GM12878 (cell line): Measurements from ENCODE around the gene MYO16. TPM values are rescaled to one million over a fixed set of nuclear protein-coding genes. Genes with fewer than 3 reads are reported as not detected.

Source experiments
- ATAC-seq: fragments of 200-7000 bp; cut with Tn5 transposase; 3 replicates; pipeline ENCODE4 v1.9.1; 2020; ENCODE audit warnings: mild to moderate bottlenecking, moderate library complexity
- BruUV-seq: library from RNA; stranded (reverse); fragments of 400-500 nt; replicated peaks from 2 replicates; lab custom pipeline; 2021; lab: Mats Ljungman, UMichigan
- CTCF ChIA-PET: fragments of 300-600 bp; sonication (Branson Sonifier 250); formaldehyde crosslinking; extraction: SDS; loops from one replicate; lab custom pipeline; 2021; ENCODE audit warnings: inconsistent platforms; lab: Yijun Ruan, JAX
- POLR2A ChIA-PET: fragments of 350-600 bp; formaldehyde crosslinking; extraction: SDS; loops from one replicate; lab custom pipeline; 2021; ENCODE audit warnings: inconsistent platforms; lab: Charles Lee
- RAD21 ChIA-PET: fragments of 300-600 bp; sonication (Branson Sonifier 250); formaldehyde crosslinking; loops from one replicate; lab custom pipeline; 2023; ENCODE audit warnings: antibody characterized with exemption; ENCODE audit not compliant: unreplicated experiment; lab: Charles Lee
- SMC1A ChIA-PET: fragments of 300-600 bp; sonication (Branson Sonifier 250); formaldehyde crosslinking; loops from one replicate; lab custom pipeline; 2023; ENCODE audit not compliant: unreplicated experiment, uncharacterized antibody; lab: Charles Lee
- DNase-seq: peaks from one replicate; pipeline ENCODE4 v3.0.0-alpha.2; 2011; ENCODE audit warnings: low read depth, low spot score
- FAIRE-seq: peaks from 3 replicates; lab custom pipeline; 2011; peaks lifted over from hg19 to GRCh38; lab: Jason Lieb, UNC
- H2AFZ ChIP-seq: 2 replicates; pipeline ENCODE4 v1.6.0; 2011; ENCODE audit warnings: low read depth, low read length, control low read depth; ENCODE audit not compliant: control insufficient read depth
- H3K27ac ChIP-seq: 2 replicates; pipeline ENCODE4 v1.5.1; 2011; ENCODE audit warnings: control low read depth; ENCODE audit not compliant: control insufficient read depth, insufficient read depth
- H3K27me3 ChIP-seq, 2 experiments: replicated peaks in 1 of 2; 2 replicates each; pipeline versions ENCODE4 v1.6.0 to v1.6.1; 2011; ENCODE audit warnings: low read length in 1 of 2; ENCODE audit not compliant: control insufficient read depth in 2 of 2, insufficient read depth in 2 of 2
- H3K36me3 ChIP-seq, 2 experiments: 2 replicates each; pipeline ENCODE4 v1.5.1; 2011; ENCODE audit warnings: low read length in 1 of 2; ENCODE audit not compliant: control insufficient read depth in 2 of 2, insufficient read depth in 2 of 2
- H3K4me1 ChIP-seq: 2 replicates; pipeline ENCODE4 v1.6.1; 2011; ENCODE audit warnings: mild to moderate bottlenecking, low read length, moderate library complexity, mixed read lengths; ENCODE audit not compliant: control insufficient read depth, insufficient read depth
- H3K4me2 ChIP-seq: 2 replicates; pipeline ENCODE4 v1.6.0; 2011; ENCODE audit warnings: control low read depth; ENCODE audit not compliant: control insufficient read depth, insufficient read depth
- H3K4me3 ChIP-seq: fragments of 200-600 bp; sonication (generic); 2 replicates; pipeline ENCODE4 v1.5.1; 2016
- H3K79me2 ChIP-seq: 2 replicates; pipeline ENCODE4 v1.6.0; 2011; ENCODE audit warnings: low read length; ENCODE audit not compliant: control insufficient read depth, insufficient read depth
- H3K9ac ChIP-seq: 2 replicates; pipeline ENCODE4 v1.8.0; 2011; ENCODE audit warnings: low read length, control low read depth, mixed read lengths; ENCODE audit not compliant: control insufficient read depth, insufficient read depth
- H3K9me3 ChIP-seq: replicated peaks from 3 replicates; pipeline ENCODE4 v1.5.1; 2011; ENCODE audit warnings: mild to moderate bottlenecking, low read length; ENCODE audit not compliant: control insufficient read depth, insufficient read depth
- H4K20me1 ChIP-seq: 2 replicates; pipeline ENCODE4 v1.6.0; 2011; ENCODE audit not compliant: control insufficient read depth, insufficient read depth
- CHD2 ChIP-seq: IDR thresholded peaks from 2 replicates; pipeline ENCODE4 v1.6.1; 2011; ENCODE audit warnings: low read depth, low read length, improper control_type of control experiment, borderline replicate concordance
- EZH2 ChIP-seq: IDR thresholded peaks from 2 replicates; pipeline ENCODE4 v1.6.1; 2012; ENCODE audit warnings: low read depth, mild to moderate bottlenecking, control low read depth, inconsistent platforms, low read length, borderline replicate concordance; ENCODE audit not compliant: control insufficient read depth
- HDGF ChIP-seq: fragments of 450-650 bp; IDR thresholded peaks from 2 replicates; pipeline ENCODE4 v1.6.1; 2016; ENCODE audit warnings: antibody characterized with exemption
- MYB ChIP-seq: fragments of 150-350 bp; IDR thresholded peaks from 2 replicates; pipeline ENCODE4 v1.6.1; 2014; ENCODE audit warnings: mild to moderate bottlenecking, low read depth, low read length, borderline replicate concordance
- POU2F2 ChIP-seq: IDR thresholded peaks from 3 replicates; pipeline ENCODE4 v1.6.1; 2011; ENCODE audit warnings: low read depth, mild to moderate bottlenecking, low read length, borderline replicate concordance
- WRNIP1 ChIP-seq: IDR thresholded peaks from 2 replicates; pipeline ENCODE4 v1.6.1; 2011; ENCODE audit warnings: low read depth, low read length, improper control_type of control experiment, borderline replicate concordance
- ZNF24 ChIP-seq: fragments of 450-650 bp; IDR thresholded peaks from 2 replicates; pipeline ENCODE4 v1.6.1; 2017; ENCODE audit warnings: antibody characterized with exemption, mild to moderate bottlenecking
- ZNF274 ChIP-seq: IDR thresholded peaks from one replicate; pipeline ENCODE4 v1.8.0; 2011; ENCODE audit not compliant: insufficient read length, insufficient read depth
- WGBS: methylation state at CpG from one replicate; pipeline ENCODE4 v1.1.6; 2016; ENCODE audit warnings: low lambda C conversion rate; ENCODE audit not compliant: insufficient replicate concordance, insufficient coverage; ENCODE audit errors: missing lambda C conversion rate; 5-methylcytosine and 5-hydroxymethylcytosine counted together
- in situ Hi-C: fragments of 300-500 bp; cut with MboI; formaldehyde crosslinking; loops from 9 replicates; pipeline ENCODE4 v1.14.3; 2018; ENCODE audit warnings: mixed read lengths
- intact Hi-C: fragments of 100-400 bp; cut with micrococcal nuclease; formaldehyde crosslinking; loops from one replicate; pipeline ENCODE4 v1.14.2; 2022; ENCODE audit not compliant: unreplicated experiment
- polyA plus RNA-seq, 11 experiments: library from polyadenylated mRNA; depleted of rRNA in 4 of 11; unstranded in 6 of 11; stranded (reverse) in 5 of 11; fragments of >200 nt; fragmentation: Nextera tagmentation in 4 of 11; fragmentation: Illumina TruSeq in 1 of 11; extraction: Ambion mirVana in 4 of 11; extraction: Trizol in 1 of 11; gene quantifications; 1 replicate in 1 of 11; 2 replicates in 10 of 11; pipeline versions ENCODE4 v1.2.1 to v1.2.3, GENCODE V29; 2011 to 2016; ENCODE audit warnings: inconsistent platforms in 2 of 11, missing spikeins in 2 of 11, low read depth in 1 of 11
- total RNA-seq, 4 experiments: library from RNA; depleted of rRNA in 3 of 4; stranded (reverse); fragments of >200 nt in 3 of 4; fragmentation: Illumina TruSeq in 1 of 4; extraction: Trizol in 1 of 4; gene quantifications; 2 replicates each; pipeline versions ENCODE4 v1.2.1 to v1.2.3, GENCODE V29; 2013 to 2021

MYO16 gene
- total and polyA plus RNA-seq, 10 of the 15 experiments (the other 5 are each of a cell fraction or from before 2014, with no cell fraction given), result under 0.01 to 1.7 (median 0.05) TPM; not detected in 4

DNA sequence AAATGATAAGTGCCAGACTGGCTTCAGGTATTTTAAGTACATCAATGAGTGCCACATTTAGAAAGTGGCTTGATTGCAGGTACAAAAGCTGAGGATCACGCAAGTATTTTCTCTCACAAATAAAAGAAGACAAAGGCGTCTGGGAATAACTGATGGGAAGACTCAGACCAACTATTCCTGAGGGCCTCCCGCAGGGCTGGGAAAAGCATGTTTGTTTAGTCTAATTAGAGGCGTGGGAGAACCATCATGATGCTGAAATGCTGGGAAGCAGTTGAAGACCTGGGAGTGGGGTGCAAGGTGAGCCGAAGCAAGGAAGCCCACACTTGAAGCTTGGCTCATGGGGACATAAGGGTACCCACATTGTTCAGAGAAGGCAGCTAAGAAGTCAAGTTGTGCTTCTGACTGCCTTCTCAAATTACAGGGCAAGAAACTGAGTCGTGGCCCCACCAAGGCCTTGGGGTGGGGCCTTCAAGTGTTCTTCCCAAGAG is 536.0 kb downstream of the MYO16 start:
- RAD21 ChIA-PET, result no interaction called here
- no peak for DNase-seq
- H3K79me2 ChIP-seq, result no peaks in the 10 kb centered on the region
- TF ChIP-seq WRNIP1, result no peak
- no peak for TF ChIP-seq HDGF
- TF ChIP-seq ZNF24, result no peak
- no peak for TF ChIP-seq CHD2
- TF ChIP-seq POU2F2, result no peak
- TF ChIP-seq ZNF274, result no peak
- TF ChIP-seq EZH2, result no peak
- TF ChIP-seq MYB, result no peak
- TF ChIP-seq, all 136 proteins: peak for 0
- Histone ChIP-seq H2AFZ (no peak overlapping the region), H3K4me3 (no peak overlapping the region), H3K4me1 (peaks cover 20% of the 10 kb centered on the region), H3K36me3 (no peaks in the 10 kb centered on the region), H4K20me1 (no peaks in the 10 kb centered on the region), H3K9me3 (no peaks in the 10 kb centered on the region), H3K27me3 (no peaks in the 10 kb centered on the region), H3K9ac (no peak overlapping the region), H3K27ac (no peak overlapping the region), H3K4me2 (no peak overlapping the region)
- FAIRE-seq (no peak), ATAC-seq (no peak)
- ChIA-PET POLR2A (no interaction called here), CTCF (no interaction called here), SMC1A (no interaction called here)
- intact Hi-C loops, result loop anchor here (10.0 kb wide), 1 partner anchor 1389 kb away; no protein-coding TSS in a partner anchor
- in situ Hi-C loops, result loop anchor here (25.0 kb wide), 1 partner anchor 1997 kb away; no protein-coding TSS in a partner anchor
- 63% methylated on average over 6 of the region's 6 CpGs for WGBS
- no TSS peak for BruUV-seq
